ENCODE results near the gene AP2A2. TPM values are rescaled to one million over a fixed set of nuclear protein-coding genes. Genes with fewer than 3 reads are reported as not detected.

The AP2A2 gene
- total RNA-seq, 1 donor from 2014 or later, result 100 TPM

- no peak for DNase-seq (ENCODE audit: low spot score)
Observed at GRCh38 chr11:1041936-1042608, 116.4 kb downstream of the AP2A2 start.

- no peak for DNase-seq (ENCODE audit: low spot score)
Observed at GRCh38 chr11:1042626-1043562, 117.2 kb downstream of the AP2A2 start.

DNA sequence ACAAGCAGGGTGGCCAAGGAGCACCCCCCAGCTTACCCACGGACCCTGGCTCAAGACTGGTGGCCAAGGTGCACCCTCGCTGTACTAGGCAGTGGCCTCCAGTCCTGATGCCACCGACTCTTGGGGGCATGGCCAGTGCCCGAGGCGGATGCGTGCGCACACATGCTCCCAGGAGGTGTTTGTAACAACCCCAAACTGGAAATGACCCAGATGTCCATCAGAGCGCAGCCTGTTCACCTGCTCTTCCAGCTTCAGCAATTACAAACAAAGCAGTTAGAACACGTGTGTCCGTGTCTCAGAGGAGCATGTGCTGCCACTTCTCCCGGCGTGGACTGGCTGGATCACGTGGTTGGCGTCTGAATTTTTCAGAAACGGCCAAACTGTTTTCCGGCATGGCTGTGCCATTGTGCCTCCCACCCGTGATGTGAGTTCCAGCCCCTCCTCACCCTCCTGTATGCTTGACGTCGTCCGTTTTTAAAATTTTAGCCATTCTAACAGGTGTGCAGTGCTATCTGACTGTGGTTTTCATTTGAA is 118.0 kb downstream of the AP2A2 start:
- DNase-seq (ENCODE audit: low spot score), result no peak

DNA sequence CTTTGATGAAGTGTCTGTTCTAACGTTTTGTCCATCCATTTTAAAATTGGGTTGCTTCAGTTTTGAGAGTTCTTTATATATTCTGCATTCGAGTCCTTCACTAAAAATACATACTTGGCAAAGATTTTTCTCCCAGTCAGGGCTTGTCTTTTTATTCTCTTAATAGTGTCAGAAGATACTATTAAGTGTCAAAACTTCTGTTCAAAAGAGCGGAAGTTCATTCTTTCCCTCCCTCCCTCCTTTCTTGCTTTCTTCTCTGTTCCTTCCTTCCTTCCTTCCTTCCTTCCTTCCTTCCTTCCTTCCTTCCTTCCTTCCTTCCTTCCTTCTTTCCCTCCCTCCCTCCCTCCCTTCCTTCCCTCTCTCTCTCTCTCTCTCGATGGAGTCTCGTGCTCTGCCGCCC is 118.5 kb downstream of the AP2A2 start:
- DNase-seq (ENCODE audit: low spot score), result no peak

GRCh38 chr11:1047595-1048156 is 122.0 kb downstream of the AP2A2 start:
- DNase-seq (ENCODE audit: low spot score), result no peak

DNA sequence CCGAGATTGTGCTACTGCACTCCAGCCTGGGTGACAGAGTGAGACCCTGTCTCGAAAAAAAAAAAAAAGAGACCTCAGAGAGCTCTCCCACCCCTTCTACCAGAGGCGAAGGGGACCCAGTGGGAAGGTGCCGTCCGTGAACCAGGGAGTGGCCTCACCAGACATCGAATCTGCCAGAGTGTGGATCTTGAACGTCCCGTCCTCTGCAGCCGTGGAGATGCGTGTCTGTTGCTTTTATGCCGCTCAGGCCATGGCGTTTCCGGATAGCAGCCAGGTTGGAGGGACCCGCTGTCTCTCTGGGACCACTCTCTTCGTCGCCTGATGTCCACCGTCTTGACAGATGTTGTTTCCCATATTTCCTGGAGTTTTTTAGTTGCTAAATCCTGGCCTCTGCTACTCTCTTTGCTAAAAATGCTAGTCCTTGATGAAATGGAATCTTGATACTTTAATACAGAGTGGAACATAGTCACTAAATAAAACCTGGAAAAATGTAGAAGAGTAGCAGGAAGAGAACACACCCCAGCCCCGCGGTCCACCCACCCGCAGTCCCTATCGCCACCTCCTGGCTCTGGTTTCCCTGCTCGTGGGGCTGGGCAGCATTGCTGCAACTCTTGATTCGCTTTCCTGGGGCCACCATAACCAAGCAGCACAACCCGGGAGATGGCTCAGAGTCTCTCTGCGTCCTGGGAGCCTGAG is 122.9 kb downstream of the AP2A2 start:
- DNase-seq (ENCODE audit: low spot score), result no peak

GRCh38 chr11:1049071-1049405 is 123.4 kb downstream of the AP2A2 start:
- no peak for DNase-seq (ENCODE audit: low spot score)

GRCh38 chr11:1049431-1049891 is 123.8 kb downstream of the AP2A2 start:
- peak; percentile 67 for DNase-seq (ENCODE audit: low spot score)

DNA sequence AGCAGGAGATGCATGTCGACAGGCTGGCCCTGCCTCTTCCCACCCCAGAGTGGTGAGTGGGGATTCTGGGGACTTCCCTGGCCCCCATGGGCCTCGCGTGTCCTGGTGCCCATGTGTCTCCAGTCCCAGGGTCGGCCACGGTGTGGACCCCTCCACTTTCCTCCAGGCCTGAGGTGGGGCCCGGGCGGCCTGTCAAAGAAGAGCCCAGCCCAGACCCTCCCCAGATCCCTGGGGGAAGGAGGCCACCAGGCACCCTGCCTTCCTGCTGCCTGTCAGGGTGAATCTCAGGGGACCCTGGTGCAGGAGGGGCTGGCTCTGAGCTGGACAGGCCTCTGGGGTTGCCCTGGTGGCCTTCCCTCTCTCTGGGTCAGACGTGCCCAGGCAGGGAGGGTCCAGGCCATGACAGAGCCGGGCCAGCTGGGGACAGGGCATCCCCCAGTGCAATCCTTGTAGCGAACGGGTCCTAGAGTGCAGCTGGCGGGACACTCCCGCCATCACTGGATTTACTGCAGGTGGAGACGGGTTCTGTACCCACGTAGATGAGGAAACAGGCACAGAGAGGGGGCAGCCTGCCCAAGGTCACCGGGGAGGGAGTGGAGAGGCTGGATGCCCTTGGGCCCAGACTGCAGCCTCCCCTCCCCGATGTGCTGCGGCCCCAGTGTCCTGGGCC is 124.4 kb downstream of the AP2A2 start:
- no peak for DNase-seq (ENCODE audit: low spot score)

DNA sequence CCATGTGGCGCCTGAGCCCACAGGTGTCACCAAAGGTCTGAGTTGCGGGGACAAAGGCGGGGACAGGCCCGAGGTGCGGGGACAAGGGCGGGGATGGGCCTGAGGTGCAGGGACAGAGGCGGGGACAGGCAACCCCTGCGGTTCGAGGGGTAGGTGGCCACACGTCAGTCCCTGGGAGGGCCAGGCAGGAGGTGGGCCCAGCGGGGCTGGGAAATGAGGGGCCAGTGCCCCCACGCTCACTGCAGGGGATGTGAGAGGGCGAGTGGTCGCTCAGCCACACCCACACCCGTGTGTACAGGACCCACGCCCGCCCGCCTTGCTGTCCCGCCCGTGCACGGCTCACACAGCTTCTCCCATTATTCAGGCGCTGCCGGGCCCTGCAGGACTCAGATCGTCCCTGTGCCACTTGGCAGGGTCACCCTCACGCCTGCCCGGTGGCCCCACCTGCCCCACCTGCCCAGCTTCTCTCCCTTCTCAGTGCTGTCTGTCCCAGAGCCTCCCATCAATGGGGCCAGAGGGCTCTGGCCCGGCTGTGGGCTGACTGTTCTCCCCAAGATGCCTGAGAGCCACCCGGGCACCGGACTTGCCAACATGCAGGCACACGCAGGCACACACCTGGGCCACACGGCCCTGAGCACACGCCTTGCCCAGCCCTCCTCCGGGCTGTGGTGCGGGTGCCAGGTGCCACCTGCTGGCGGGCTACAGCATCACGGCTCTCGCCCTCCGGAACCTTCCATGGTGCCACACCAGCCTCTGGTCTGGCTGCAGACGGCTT is 125.1 kb downstream of the AP2A2 start:
- DNase-seq (ENCODE audit: low spot score), result peak; percentile 84

- no peak for DNase-seq (ENCODE audit: low spot score)
Observed at GRCh38 chr11:1051356-1052132, 125.9 kb downstream of the AP2A2 start.

GRCh38 chr11:1052133-1053011 is 126.7 kb downstream of the AP2A2 start:
- DNase-seq (ENCODE audit: low spot score), result no peak

GRCh38 chr11:1053121-1053901 is 127.6 kb downstream of the AP2A2 start:
- DNase-seq (ENCODE audit: low spot score), result no peak

DNA sequence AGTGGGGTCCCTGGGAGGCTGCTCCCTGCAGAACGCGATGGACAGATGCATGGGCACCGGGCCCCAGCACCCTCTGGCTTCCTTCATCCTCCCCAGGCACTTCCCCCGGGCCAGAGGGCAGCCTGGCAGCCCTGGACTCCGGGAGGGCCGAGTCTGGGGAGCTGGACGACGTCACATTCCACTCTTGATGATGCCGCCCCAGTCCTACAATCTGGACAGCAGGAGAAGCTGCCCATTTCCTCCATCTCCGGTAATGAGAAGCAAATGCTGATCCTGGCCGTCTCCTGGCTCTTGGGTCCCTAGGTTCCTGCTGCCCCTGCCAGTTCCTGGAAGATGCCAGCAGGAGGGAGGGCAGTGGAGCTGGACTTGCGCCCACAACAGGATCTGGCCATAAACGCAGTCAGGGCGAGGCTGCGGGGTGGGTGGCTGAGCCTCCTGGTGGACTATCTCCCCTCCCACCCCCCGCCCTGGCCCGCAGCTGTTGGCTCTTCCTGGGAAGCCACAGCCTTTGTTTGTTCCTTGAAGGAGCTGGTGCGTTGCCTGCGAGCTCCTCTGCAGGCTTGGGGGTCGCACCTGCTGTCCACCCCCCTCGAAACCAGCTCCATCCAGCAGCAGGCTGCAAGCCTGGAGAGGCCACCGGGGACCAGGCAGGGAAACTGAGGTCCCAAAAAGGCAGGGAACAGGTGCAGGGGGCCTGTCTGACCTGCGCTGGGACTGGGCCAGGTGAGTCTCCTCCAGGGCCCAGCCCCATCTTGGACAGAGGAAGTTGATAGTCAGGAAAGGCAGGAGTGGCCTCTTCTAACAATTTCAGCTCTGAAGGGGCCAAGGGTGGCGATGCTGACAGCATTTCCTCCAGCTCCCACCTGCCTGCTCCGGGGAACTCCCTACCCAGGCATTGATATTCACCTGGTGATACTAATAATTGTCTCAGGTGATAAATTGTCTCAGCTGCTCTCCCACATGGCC is 128.8 kb downstream of the AP2A2 start:
- DNase-seq (ENCODE audit: low spot score), result no peak

- DNase-seq (ENCODE audit: low spot score), result no peak
Observed at GRCh38 chr11:1055109-1055703, 129.5 kb downstream of the AP2A2 start.
